ENCODE results near the gene NT5DC3.

Gene NT5DC3

DNA sequence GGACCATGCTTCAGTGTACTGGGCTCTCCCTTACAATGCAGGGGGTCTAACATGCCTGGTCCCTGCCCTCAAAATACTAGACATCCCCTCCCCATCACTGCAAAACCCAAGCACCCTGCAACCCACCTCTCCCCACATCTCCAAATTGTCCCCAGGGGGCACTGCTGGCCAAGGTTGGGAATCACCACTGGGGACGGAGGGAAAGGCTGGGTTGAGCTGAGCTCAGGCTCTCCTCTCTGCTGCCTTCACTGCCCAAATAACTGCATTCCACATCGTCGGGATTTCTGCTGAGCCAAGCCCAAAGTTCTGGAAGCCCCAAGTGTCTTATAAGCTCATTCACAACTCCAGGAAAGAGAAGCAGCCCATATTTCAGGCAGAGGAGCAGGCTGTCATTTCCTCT lies 69.6 kb downstream of the NT5DC3 start:
- no peak for DNase-seq (ENCODE audit: low read depth)
- TF ChIP-seq, protein P1, sequence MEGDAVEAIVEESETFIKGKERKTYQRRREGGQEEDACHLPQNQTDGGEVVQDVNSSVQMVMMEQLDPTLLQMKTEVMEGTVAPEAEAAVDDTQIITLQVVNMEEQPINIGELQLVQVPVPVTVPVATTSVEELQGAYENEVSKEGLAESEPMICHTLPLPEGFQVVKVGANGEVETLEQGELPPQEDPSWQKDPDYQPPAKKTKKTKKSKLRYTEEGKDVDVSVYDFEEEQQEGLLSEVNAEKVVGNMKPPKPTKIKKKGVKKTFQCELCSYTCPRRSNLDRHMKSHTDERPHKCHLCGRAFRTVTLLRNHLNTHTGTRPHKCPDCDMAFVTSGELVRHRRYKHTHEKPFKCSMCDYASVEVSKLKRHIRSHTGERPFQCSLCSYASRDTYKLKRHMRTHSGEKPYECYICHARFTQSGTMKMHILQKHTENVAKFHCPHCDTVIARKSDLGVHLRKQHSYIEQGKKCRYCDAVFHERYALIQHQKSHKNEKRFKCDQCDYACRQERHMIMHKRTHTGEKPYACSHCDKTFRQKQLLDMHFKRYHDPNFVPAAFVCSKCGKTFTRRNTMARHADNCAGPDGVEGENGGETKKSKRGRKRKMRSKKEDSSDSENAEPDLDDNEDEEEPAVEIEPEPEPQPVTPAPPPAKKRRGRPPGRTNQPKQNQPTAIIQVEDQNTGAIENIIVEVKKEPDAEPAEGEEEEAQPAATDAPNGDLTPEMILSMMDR (IDR thresholded peaks at IDR 0.05; ENCODE audit: control insufficient read depth, insufficient read depth, low read depth, low read length, missing control alignments) = peak; percentile 88

DNA sequence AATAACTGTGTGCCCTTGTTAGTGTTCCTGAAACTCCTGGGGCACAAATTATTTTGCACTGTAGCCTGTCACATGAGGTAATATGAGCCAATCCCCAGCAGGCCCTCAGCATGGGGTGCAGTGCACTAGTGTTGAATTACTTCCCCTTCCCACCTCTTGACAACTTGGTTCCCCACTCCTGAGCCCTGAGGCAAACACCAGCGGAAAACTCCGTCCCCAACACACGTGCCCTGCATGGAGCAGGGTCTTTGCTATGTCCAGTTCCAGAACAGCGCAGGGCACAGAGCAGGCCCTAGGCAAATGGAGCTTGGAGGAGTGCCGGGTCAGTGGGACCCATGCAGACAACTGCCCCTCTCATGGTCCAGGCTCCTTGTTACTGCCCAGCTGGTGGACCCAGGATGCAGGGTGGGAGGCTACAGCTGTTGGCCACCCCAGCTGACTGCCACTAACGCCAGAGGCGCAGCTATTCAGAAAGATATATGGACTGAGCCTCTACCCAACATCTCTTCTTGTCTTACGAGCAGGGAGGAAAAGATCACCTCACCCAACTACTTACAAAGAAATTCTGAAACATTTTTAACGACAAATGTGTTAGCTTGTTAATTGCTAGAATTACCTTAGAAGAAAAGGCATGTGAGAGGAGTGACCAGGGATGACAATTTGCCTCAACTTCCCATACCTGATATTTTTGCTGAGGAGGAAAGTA lies 71.6 kb downstream of the NT5DC3 start:
- H3K4me3 ChIP-seq (ENCODE audit: control insufficient read depth, low read depth, low read length) = no peak overlapping the region
- TF ChIP-seq, protein P1 (IDR thresholded peaks at IDR 0.05; ENCODE audit: control insufficient read depth, insufficient read depth, low read depth, low read length, missing control alignments) = no peak
- no peak for DNase-seq (ENCODE audit: low read depth)

More for the DNA sequence above, 69.6 kb downstream of the NT5DC3 start:
- no peak overlapping the region for H3K4me3 ChIP-seq (ENCODE audit: control insufficient read depth, low read depth, low read length)

DNA sequence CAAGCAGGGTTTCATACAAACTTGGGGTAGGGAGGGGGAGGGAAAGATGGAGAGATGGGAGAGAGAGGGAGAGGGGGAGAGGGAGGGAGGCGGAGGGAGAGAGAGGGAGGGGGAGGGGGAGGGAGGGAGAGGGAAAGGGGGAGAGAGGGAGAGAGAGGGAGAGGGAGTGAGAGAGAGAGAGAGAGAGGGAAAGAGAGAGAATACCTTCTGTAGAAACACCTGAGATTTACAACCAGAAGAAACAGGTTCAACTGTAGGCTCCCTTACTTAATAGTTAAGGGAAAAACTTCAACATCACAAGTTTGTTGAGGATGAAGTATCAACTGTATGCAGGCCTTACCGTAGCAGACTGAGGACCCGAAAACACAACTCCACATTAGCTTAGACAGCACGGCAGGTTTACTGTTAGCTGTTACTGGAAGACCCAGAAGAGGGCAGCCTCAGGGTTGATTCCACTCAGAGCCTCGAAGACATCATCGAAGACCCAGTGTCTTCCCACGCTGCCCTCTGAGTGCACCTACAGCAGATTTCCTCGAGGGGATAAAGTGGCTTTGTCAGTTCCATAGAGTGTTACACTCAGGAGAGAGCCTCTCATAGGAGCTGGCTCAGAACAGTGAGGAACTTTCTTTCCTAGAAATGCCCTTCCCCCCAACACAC lies 72.4 kb downstream of the NT5DC3 start:
- no peak for DNase-seq (ENCODE audit: low read depth)
- H3K4me3 ChIP-seq (ENCODE audit: control insufficient read depth, low read depth, low read length) = no peak overlapping the region
- TF ChIP-seq, protein P1 (IDR thresholded peaks at IDR 0.05; ENCODE audit: control insufficient read depth, insufficient read depth, low read depth, low read length, missing control alignments) = no peak

DNA sequence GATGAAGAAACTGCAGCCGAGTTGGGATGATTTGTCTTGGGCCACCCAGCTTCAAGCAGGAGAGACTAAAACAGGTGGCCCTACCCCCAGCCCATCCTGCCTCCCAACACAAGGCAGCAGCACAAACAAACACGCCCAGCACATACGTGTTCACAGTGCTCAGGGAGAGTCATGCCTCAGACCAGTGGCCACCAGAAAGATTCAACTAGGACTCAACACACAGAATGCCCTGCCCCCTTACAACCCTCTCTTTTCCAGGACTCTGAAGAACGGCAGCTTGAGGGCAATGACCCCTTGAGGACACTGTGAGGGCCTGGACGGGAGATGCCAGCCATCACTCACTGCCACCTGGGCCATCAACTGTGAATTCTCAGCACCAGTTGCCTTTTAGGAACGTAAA lies 75.0 kb downstream of the NT5DC3 start:
- no peak for DNase-seq (ENCODE audit: low read depth)
- TF ChIP-seq, protein P1 (IDR thresholded peaks at IDR 0.05; ENCODE audit: control insufficient read depth, insufficient read depth, low read depth, low read length, missing control alignments) = no peak
- H3K4me3 ChIP-seq (ENCODE audit: control insufficient read depth, low read depth, low read length) = no peak overlapping the region

DNA sequence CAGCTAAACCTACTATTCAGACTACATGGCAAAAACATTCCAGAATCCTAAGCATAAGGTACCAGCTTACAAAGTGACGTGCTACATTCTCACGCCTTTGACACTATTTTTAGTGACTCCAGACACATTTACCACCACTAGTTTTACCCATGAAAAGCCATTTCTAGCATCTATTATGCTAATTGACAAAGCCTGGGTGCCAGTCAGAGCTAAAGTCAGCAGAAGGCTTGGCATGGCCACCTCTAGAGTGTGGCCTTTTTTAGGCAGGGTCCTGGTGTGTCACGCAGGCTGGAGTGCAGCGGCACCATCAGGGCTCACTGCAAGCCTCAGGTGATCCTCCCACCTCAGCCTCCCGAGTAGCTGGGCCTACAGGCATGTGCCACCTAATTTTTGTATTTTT lies 75.7 kb downstream of the NT5DC3 start:
- TF ChIP-seq, protein P1 (IDR thresholded peaks at IDR 0.05; ENCODE audit: control insufficient read depth, insufficient read depth, low read depth, low read length, missing control alignments) = no peak
- DNase-seq (ENCODE audit: low read depth) = no peak
- H3K4me3 ChIP-seq (ENCODE audit: control insufficient read depth, low read depth, low read length) = no peak overlapping the region

DNA sequence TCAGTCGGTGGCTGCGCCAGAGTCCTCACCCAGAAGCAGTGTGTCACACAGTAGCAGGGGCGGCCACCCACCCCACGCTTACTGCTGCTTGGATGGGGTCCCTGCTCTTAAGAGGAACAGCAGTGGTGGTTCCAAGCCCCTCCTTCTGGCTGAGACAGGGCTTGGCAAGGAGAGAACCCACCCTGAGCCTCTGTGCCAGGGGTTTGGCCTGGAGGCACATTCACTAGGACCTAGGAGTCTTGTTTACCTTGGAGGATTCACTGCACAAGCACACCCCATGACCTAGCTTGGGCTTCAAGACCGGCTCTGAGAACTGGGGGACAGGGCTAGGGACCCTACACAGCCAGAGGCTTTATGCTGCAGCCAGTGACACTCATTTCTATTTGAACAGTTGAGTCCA lies 78.6 kb downstream of the NT5DC3 start:
- H3K4me3 ChIP-seq (ENCODE audit: control insufficient read depth, low read depth, low read length) = no peak overlapping the region
- TF ChIP-seq, protein P1 (IDR thresholded peaks at IDR 0.05; ENCODE audit: control insufficient read depth, insufficient read depth, low read depth, low read length, missing control alignments) = no peak
- DNase-seq (ENCODE audit: low read depth) = no peak
